Stimulated activated CD4-positive, alpha-beta T cell treated with anti-CD3 and anti-CD28 coated beads, Interleukin-2, amount 100 ng/mL, for 24 hours (primary cell): ENCODE data around the gene ACTL6B.

Experiments used
- DNase-seq, 2 donors: peaks; one replicate each; pipeline ENCODE4 v3.0.0-alpha.2; 2020

The ACTL6B gene

DNA sequence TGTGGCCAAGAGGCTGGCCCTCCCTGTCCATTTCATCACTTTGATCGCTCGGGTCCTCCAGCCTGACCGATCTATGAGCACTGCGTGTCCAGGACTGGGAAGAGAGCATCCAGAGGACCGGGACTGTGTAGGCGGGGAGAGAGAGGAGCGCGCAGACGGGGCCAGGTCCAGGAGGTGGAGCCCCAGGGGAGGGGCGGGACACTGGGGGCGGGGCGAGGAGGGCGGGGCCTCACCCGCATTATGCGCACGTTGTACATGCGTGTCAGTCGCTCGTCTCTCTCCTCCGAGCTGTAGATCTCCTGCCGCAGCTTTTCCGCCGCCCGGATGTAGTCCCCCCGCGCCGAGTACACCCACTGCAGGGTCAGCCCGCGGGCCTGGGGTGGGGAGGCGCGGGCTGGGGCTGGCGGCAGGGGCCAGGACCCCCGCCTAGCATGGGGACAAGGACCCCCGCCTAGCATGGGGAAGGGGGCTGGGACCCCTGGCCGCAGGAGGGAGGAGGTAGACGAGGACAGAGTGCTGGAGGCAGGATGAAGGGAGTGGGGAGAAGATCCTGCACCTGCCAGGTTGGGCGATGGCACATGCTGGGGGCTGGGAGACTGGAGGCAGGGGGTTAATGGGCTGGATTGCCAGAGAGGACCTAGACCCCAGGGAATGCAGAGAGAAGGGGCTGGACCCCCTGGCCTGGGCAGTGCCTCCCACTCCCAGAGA lies 29.6 kb downstream of the ACTL6B start:
- peak; percentile 85 to 89 for DNase-seq

DNA sequence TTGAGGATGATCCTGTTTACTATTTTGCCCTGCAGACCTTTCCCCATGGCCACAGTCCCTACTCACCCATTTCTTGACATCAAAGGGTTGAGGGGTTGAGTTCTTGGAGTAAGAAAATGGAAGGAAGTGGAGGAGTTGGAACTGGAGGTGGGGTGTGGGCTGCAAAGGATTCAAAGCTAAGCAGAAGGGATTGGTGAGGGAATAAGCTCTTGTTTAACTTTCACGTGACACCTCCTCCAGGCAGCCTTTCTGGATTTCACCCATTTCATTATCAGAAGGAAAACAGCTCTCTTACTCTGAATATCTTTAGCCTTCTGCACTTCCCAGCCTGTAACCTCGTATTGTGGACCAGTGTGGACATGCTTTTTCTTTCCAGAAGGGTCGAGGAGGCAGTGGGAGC lies 30.2 kb downstream of the ACTL6B start:
- DNase-seq: no peak

DNA sequence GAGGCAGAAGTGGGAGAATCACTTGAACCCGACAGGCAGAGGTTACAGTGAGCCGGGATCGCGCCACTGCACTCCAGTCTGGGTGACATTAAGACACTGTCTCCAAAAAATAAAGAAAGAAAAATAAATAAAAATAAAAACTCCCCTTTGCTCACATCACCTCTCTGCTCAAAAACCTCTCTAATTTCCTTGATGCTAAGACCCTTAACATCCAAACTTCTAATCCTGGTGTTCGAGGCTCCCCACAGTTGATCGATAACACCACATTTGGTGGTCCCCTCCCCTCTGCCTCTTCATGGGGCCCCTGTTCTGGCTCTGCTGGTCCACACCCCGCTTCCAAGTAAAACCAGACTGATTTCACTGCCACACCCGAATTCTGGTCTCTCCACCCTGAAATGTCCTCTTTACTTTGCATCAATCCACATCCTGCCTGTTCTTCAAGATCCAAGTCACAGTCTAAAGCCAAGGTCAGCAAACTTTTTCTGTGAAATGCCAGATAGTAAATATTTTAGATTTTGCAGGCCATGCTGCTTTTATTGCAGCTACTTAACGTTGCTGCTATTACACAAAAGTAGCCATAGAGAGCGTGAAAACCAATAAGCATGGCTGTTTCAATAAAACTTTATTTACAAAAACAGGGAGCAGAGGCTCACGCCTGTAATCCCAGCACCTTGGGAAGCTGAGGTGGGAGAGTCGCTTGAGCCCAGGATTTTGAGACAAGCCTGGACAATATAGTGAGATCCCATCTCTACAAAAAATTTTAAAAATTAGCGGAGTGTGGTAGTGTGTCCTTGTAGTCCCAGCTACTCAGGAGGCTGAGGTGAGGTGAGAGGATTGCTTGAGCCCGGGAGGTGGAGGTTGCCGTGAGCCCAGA lies 32.1 kb downstream of the ACTL6B start:
- no peak for DNase-seq

DNA sequence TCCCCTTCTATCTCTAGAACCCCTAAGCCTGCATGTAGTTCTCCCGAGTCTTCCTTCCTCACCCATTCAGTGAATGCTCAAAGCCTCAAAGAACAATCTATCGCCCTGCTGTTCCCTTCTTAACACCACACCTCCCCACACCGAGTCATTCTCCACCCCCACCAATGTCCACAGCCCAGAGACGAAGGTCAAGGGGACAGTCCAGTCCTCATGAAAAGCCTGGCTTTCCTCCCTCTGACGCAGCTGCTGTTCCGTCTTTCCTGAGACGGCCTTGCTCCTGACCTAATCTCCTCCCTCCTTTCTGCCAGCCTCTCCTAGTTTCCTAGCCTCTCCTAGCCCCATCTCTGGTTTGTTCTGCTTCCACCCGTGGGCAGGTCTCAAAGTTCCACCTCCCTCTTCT lies 34.7 kb downstream of the ACTL6B start:
- no peak for DNase-seq

DNA sequence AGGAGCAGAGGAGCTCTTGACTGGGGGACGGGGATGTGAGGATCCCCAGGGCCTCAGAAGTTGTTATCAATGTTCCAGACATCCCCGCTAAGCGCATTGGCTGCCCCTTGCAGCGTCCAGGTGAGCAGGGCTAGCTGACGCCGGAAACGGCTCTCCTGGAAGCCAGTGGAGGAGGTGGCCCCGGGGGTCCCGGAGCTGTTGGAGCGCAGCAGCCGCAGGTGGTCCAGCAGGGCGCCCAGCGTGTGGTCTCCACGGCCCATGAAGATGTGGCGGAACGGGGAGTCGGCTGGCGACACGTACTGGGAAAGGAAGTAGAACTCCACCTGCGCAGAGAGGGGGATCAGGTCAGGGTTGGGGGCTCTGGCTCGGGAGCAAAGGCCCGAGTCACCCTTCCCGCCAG lies 35.4 kb downstream of the ACTL6B start:
- DNase-seq: no peak

DNA sequence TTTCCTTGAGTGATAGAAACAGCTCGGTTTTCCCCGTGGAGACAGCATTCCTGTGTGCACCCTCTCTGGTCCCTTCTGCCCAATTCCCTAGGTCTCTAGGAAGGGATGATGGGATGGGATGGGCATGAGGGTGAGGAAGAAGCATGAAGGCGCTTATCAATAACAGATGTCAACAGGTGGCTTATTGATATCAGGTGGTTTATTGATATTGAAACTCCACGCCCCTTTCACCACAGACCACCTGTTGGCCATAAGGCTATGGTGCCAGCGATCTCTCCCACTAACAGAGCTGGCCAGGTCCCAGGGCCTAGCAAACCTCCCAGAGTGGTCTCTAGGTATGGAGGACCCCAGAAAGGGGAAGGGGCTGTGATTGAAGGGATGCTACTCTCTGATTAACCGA lies 36.0 kb downstream of the ACTL6B start:
- DNase-seq: no peak

DNA sequence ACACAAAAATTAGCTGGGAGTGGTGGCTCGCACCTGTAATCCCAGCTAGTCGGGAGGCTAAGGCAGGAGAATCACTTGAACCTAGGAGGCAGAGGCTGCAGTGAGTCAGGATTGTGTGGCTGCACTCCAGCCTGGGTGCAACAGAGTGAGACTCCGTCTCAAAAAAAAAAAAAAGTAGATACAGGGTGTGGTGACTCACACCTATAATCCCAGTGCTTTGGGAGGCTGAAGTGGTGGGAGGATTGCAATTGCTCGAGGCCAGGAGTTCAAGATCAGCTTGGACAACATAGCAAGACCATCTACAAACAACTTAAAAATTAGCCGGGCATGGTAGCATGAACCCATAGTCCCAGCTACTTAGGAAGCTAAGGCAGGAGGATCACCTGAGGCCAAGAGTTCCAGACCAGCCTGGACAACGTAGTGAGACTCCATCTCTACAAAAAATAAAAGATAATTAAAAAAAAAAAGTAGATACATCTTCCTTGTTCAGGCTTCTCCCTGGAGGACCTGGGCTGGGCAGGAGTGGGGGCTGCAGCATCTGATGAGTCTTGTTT lies 41.9 kb downstream of the ACTL6B start:
- no peak for DNase-seq

DNA sequence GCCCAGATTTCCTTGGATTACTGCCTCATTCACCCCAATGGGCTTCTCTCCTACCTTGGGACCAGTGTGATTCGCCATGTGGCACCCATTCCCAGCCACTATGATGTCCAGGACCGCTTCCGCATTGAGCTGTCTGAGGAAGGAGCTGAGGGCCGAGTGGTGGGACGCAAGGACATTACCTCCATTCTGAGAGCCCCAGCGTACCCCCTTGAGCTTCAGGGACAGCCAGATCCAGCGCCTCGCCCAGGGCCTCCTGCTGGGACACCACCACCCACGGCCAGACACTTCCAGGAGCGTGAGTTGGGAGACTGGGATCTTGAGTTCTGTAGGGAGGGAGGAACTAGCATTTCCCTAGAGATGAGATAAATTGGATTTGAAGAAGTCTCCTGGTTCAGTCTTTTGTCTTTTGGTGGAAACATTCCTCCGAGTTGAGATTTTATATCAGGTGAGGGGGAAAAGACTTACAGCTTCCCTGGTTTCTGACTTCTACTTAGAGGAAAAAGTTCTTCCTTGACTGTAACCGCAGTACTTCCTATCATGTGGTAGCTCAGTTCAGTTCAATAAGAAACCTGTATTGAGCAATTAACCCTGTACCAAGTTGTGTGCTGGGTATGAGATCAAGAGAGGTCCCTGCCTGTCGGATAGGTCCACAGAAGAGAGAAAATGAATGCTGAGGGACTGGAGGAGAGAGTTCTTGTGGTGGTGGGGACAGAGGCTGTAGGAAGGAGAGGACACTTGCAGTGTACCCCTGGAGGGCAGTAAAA lies 42.7 kb downstream of the ACTL6B start:
- DNase-seq: no peak

DNA sequence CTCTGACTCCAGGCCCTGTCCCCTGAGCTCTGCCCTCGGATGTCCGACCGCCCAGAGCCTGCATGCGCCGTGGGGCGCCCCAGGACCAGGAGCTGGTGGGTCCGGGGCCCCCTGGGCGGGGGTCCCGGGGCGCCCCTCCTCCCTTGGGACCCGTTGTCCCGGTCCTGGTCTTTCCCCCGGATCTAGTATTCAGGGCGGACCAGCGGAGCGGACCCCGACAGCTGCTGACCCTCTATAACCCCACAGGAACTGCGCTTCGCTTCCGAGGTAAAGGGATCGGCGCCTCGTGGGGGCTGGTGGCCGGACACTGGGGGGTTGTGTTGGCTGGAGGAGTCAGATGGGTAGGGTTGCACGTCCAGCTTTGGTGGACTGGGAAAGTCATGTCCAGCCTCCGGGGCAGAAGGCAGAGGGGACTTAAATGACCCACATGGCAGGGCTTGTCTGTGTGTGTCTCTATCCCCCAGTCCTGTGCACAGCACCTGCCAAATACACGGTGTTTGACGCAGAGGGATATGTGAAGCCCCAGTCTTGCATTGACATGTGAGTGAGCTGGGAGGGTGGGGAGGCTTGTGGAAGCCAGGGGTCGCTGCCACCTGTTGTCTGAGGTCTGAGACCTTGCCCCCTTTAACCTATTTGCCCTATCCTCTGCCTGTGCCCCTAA lies 43.4 kb downstream of the ACTL6B start:
- no peak for DNase-seq

DNA sequence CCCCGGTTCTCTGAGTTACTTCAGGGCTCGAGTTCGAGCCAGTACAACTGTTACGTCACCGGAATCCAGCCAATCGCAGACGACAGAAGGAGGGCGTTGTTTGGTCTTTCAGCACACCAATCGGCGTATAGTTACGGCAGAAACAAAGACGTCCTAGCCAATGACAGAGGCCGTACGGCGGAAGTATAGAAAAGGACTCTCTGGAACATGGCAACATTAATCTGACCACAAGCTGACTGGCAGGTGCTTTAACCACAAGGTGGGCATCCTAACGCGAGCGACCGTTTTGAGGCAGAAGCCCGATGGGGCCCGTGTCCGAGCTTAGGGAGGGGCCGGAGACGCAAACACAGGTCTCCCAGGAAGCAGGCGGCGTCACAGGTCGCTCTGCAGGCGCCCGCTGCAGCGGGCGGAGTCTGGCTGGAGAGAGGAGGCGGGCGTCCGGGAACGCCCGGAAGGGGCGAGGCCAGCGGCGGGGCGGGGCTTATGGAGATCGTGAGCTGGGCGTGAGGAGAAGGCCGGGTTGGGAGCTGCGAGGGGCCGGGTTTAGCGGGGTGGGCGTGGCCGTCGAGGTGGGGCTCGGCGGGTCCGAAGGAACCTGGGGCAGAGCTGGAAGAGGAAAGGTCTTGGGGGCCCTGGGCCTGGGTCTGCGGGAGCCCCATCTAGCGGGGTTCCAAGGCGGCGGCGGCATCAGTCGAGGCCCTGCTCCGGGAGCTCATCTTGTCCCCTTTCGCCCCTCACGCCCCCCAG lies 44.1 kb downstream of the ACTL6B start, which contains the start of gene MOSPD3:
MOSPD3 (plus strand) TSS at position 558 of the 747 bp plus-strand sequence. CDS start 252 bp downstream, outside the sequence.
- peak; percentile 98 to 100 for DNase-seq

DNA sequence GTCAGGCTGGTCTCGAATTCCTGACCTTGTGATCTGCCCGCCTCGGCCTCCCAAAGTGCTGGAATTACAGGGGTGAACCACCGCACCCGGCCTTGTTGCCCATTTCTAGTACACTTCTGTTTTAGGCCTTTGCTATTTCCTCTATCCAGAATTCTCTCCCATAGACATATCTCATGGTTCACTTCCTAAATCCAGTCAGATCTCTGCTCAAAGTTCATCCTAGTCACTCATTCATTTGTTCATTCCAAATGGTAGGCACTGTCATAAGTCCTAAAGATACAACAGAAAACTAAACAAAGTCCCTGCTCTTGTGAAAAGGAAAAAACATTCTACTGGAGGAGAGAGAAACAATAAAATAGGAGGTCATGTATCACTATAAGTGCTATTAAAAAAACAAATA lies 46.3 kb downstream of the ACTL6B start:
- DNase-seq: no peak

DNA sequence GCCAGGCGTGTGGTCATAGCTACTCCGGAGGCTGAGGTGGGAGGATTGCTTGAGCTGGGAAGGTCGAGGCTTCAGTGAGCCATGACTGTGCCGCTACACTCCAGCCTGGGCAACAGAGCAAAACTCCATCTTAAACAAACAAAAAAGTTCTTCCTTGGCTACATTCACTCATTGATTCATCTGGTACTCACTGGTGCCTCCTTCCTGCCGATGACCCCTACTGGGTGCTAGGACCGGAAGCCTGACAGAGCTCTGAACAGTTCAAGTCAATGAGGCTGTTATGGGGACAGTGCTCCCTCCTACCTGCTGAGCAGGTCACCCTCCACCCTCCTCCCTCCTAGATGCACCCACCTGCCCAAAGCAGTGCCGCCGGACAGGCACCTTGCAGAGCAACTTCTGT lies 49.1 kb downstream of the ACTL6B start:
- no peak for DNase-seq

DNA sequence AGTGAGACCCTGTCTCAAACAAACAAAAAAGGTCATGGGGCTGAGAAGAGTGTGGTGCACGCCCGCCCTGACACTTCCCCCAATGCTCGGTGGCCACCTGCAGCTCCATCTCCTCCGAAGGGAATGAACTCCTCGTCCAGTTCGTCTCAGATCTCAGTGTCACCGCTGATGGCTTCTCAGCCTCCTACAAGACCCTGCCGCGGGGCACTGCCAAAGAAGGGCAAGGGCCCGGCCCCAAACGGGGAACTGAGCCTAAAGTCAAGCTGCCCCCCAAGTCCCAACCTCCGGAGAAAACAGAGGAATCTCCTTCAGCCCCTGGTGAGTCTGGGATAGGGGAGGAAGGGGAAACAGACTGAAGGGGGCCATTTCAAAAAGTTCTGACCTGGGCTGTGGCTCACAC lies 49.9 kb downstream of the ACTL6B start:
- no peak for DNase-seq

DNA sequence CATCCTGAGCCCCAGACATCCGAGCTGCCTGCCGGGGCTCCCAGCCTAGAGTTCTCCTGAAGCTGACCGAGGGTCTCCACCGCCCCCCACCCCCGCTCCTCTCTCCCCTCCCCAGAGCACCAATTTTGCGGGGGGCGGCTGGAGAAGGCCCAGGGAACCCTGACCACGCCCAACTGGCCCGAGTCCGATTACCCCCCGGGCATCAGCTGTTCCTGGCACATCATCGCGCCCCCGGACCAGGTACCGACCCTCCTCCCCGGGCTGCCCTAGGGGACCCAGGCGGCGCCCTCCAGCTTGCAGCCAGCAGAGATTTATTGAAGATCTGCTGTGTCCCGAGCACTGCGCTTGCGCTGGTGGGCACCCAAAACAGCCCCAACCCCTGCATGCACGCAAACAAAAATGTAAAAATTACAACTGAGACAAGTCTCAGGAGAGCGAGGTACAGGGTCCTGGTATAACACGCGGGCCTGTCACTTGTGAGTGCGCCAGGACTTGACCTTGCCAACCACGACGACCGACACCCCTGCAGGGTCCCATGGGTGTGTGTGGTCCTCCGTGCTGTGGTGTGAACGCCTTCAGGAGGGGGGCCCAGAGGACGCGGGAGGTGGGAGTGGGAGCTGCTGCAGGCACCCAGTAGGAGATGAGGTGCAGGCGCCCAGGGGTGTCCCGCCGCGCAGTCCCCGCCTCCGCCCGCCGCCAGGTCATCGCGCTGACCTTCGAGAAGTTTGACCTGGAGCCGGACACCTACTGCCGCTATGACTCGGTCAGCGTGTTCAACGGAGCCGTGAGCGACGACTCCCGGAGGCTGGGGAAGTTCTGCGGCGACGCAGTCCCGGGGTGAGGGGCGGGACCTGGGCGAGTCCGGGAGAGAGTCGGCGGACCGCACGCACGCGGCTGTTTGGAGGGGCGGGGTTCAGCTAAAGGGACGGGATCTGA lies 51.0 kb downstream of the ACTL6B start:
- DNase-seq: peak; percentile 58 to 68

DNA sequence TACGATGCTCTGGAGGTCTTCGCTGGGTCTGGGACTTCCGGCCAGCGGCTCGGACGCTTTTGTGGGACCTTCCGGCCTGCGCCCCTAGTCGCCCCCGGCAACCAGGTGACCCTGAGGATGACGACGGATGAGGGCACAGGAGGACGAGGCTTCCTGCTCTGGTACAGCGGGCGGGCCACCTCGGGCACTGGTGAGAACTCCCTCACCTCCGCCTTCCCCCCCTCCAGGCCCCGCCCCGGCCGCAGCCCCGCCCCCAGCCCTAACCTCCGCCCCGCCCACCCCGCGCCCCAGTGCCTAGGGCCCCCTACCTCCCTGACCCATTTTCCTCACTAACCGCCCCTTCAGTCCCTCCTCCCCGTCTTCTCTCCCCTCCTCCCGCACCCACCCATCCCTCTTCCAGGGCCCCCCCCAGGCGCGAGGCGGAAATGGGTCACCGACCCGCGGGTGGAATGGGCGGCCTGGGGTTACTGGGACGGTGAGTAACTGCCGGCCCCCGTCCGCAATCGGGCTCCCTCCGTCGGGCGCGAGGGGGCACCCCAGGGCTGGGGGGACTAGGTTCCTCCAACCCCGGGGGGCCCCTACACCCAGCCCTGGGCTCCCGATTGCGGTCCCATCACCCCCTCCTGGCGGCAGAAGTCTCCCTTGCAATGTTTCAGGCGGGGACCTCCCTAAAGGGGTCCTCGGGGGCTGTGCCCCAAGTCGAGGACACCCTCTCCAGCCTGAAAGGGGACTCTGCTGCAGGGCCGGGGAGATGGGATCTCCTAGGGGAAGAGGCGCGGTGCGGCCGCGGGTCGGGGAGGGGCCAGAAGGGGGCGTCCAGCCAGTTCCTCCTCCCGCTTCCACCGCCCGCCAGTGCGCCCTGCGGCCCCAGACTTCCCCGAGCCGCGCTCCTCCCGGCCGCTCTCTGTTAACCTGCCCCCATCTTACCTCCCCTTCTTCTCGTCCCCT lies 51.9 kb downstream of the ACTL6B start:
- DNase-seq: peak; percentile 73 to 77

DNA sequence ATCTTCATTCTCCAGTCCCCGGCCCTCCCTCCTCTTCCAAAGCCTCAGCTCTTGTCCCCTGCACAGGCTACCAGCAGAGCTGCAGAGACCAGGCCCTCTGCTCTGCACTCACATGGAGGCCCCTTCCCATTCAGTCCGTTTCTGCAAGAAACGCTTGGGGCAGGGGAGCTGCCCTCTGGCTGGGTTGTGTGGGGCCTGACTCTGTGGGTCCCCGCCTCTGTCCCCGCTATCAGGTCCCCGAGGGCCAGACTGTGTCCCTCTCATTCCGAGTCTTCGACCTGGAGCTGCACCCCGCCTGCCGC lies 52.6 kb downstream of the ACTL6B start:
- no peak for DNase-seq

DNA sequence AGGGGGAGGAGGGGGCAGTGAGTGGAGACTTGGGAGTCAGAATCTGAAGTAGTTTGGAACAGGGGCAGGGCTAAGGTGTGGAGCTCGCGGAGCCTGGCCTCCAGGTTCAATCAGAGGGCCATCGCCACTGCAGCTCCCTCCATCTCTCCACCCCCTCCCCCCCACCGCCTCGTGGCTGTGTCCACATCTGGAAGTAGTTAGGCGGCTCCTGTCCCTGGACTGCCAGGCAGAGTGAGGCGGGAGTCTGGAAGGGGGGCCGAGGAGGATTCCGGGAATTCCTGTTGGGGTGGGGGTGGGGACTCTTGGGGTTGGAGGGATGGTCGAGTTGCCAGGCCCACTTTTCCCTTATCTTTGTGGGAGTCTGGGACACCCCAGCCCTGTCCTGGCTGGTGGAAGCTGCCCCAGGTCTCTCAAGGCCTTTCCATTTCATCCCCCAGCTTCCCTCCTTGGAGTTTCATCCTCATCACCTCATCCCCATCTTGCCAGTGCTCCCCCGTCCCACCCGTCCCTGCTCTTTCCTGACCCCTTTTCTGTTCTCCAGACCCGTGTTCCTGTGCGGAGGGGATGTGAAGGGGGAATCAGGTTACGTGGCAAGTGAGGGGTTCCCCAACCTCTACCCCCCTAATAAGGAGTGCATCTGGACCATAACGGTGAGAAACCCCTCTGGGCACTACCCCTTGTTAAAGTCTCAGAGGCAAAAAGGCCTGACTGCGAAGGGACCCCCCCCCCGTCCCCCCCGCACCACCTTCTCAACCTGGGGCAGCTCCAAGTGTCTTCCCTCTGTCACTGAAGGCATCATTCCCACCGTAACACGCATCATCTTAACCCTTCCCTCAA lies 53.1 kb downstream of the ACTL6B start:
- DNase-seq: no peak

DNA sequence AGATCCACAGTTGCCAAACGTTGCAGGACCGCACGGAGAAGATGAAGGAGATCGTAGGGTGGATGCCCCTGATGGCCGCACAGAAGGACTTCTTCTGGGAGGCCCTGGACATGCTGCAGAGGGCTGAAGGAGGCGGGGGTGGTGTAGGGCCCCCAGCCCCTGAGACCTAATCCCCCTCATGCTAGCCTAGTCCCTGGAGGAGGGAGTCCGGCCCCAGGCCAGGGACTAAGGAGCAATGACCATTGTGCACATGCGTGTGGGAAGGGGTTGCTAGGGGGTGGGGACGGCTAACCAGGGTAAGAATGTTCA lies 55.6 kb downstream of the ACTL6B start:
- DNase-seq: no peak
